ENCODE measurements around the gene PTPRD. TPM values are rescaled to one million over a fixed set of nuclear protein-coding genes. Genes with fewer than 3 reads are reported as not detected.

PTPRD gene
- total and polyA plus RNA-seq, 2 of the 4 experiments (the other 2 are of a cell fraction) = 0.07 to 0.18 TPM

DNA sequence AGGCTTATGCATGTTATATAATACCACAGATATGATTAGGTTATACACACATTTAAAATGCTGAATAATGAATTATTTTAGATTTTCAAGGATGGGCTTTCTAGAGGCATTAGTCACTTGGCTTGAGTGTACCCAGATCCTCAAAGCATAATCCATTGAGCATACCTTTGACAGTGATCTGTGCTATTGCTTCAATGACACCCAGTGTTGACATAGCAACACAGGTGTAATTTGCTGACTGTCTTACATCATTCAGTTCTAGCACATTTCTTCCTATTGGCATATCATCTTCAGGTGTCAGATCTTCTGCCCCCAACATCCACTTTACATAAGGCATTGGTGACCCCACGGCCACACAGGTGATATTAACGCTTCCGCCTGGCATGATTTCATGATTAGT lies 2091.7 kb downstream of the PTPRD start:
- ChIA-PET POLR2A (ENCODE audit: unreplicated experiment) (no interaction called here), CTCF (no interaction called here)
- H3K4me3 ChIP-seq (ENCODE audit: insufficient read depth, low read depth, low read length) = no peak overlapping the region
- no peak overlapping the region for H4K91ac ChIP-seq (ENCODE audit: insufficient read depth, low read depth, low read length)
- no peak overlapping the region for H2AK9ac ChIP-seq (replicated peaks; ENCODE audit: low read depth, low read length, poor library complexity)
- H3K79me1 ChIP-seq (ENCODE audit: low read depth in 1 of 2, low read length in 2 of 2) = no peaks in the 10 kb centered on the region
- BruUV-seq (replicated peaks) = no TSS peak
- in situ Hi-C loops (cut with MboI; ENCODE audit: low sequenced_read_pairs) (no loop called here), intact Hi-C loops (cut with micrococcal nuclease) (no loop called here), dilution Hi-C loops (cut with HindIII; ENCODE audit: low sequenced_read_pairs, unreplicated experiment) (no loop called here)
- no peak overlapping the region for H2AK5ac ChIP-seq (ENCODE audit: low read depth, low read length)
- no peak overlapping the region for H2AFZ ChIP-seq (replicated peaks; ENCODE audit: low read length, poor library complexity)
- no peak overlapping the region for H3K9ac ChIP-seq (ENCODE audit: low read depth, low read length)
- no peak overlapping the region for H4K8ac ChIP-seq (ENCODE audit: low read depth in 2 of 2, low read length in 2 of 2)
- no peak for ATAC-seq (ENCODE audit: low read depth)
- H3K23ac ChIP-seq (ENCODE audit: low read depth, low read length) = no peak overlapping the region
- H3K36me3 ChIP-seq (ENCODE audit: control insufficient read depth, insufficient read depth, low read length) = no peaks in the 10 kb centered on the region
- TF ChIP-seq, protein P1, sequence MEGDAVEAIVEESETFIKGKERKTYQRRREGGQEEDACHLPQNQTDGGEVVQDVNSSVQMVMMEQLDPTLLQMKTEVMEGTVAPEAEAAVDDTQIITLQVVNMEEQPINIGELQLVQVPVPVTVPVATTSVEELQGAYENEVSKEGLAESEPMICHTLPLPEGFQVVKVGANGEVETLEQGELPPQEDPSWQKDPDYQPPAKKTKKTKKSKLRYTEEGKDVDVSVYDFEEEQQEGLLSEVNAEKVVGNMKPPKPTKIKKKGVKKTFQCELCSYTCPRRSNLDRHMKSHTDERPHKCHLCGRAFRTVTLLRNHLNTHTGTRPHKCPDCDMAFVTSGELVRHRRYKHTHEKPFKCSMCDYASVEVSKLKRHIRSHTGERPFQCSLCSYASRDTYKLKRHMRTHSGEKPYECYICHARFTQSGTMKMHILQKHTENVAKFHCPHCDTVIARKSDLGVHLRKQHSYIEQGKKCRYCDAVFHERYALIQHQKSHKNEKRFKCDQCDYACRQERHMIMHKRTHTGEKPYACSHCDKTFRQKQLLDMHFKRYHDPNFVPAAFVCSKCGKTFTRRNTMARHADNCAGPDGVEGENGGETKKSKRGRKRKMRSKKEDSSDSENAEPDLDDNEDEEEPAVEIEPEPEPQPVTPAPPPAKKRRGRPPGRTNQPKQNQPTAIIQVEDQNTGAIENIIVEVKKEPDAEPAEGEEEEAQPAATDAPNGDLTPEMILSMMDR (conservative IDR thresholded peaks at IDR 0.05; ENCODE audit: low read depth, low read length) = no peak
- DNase-seq = no peak
- no peak overlapping the region for H3K4me2 ChIP-seq (ENCODE audit: low read depth, low read length)
- H3K27me3 ChIP-seq (ENCODE audit: control insufficient read depth, insufficient read depth, low read length) = no peaks in the 10 kb centered on the region
- no peaks in the 10 kb centered on the region for H3K9me1 ChIP-seq (ENCODE audit: insufficient read depth, low read length)
- H4K5ac ChIP-seq (ENCODE audit: low read depth, low read length) = no peak overlapping the region
- no peak overlapping the region for H3K18ac ChIP-seq (ENCODE audit: low read depth, low read length)
- H3K9me3 ChIP-seq (ENCODE audit: control insufficient read depth, insufficient read depth, low read length) = no peaks in the 10 kb centered on the region; the same call in 1 of the 2 replicates
- H2BK15ac ChIP-seq (ENCODE audit: low read depth, low read length) = no peak overlapping the region
- no CpG with 5 or more reads among the region's 3 CpGs for WGBS, 2 experiments (ENCODE audit: extremely low coverage in 2 of 2, insufficient read length in 1 of 2)
- no peak overlapping the region for H2BK120ac ChIP-seq (ENCODE audit: low read depth, low read length)
- no peak overlapping the region for H3K27ac ChIP-seq (ENCODE audit: insufficient read depth, low read length)
- no peaks in the 10 kb centered on the region for H4K20me1 ChIP-seq (ENCODE audit: insufficient read depth, low read length)
- H3K56ac ChIP-seq (ENCODE audit: extremely low read depth, insufficient read depth, low read length) = no peak overlapping the region
- no peak overlapping the region for H3K4ac ChIP-seq (ENCODE audit: low read depth, low read length)
- H3K14ac ChIP-seq (replicated peaks; ENCODE audit: low read depth, low read length) = no peak overlapping the region
- H3K4me1 ChIP-seq (ENCODE audit: control insufficient read depth, insufficient read depth, low read length) = no peaks in the 10 kb centered on the region
- H2BK5ac ChIP-seq (ENCODE audit: low read depth, low read length, poor library complexity, severe bottlenecking) = no peak overlapping the region
- H2BK20ac ChIP-seq (ENCODE audit: low read depth, low read length) = no peak overlapping the region
